Stimulated activated CD8-positive, alpha-beta memory T cell treated with anti-CD3 and anti-CD28 coated beads, Interleukin-7, amount 100 ng/mL, for 48 hours (primary cell): ENCODE data around the gene UQCR11.
"Not testable (repeated sequence)": the region's sequence is repeated elsewhere in the genome, so short reads cannot be mapped to it uniquely, and the experiment has no call there.

Experiments
- DNase-seq, 2 donors: peaks; one replicate each; pipeline ENCODE4 v3.0.0-alpha.2; 2020; ENCODE audit warnings: low read depth in 1 of 2; ENCODE audit errors: extremely low read depth in 1 of 2

The UQCR11 gene

DNA sequence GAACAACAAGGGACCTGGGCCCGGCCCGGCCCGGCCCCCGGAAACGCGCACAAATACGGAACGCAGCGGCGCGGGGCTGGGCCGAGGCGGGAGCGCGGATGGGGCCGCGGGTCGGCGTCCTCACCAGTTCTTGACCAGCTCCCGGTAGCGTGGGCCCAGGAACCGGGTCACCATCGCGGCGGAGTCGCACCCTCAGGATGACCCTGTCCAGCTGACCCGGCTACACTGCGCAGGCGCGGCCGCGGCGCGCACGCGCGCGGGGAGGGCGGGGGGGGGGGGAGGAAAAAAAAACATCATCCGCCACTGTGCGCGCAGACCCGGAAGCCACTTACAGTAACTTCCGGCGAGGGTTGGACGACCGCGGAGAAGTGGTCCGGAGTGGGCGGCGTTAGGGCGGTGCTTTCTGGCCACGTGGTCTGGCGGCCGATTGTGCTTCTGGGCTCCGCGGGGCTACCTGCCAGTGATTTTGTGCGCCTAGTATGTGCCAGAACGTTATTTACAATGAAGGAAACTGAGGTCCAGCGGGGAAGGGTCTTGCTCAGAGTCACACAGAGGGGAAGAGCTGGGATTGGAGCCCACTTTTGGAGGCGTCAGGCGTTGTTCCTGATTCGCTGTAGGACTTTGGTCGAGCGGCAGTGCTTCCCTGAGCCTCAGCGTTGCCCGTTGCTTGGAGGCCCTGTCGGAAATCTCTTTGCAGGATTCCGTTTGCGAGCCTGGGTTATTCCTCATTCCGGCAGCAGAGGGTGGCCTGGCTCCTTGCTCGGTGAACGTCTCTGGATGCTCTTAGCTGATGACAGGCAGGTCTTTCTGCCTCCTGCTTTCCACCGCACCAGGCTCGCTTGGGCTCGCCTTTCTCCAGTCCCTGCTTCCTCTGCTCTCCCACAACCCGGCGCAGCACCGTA is at the start of gene UQCR11:
Gene UQCR11 (minus strand): TSS at position 227 of the 902 bp plus-strand sequence. CDS start 53 bp downstream, at position 174.
- DNase-seq, result peak; percentile 90 to 96

DNA sequence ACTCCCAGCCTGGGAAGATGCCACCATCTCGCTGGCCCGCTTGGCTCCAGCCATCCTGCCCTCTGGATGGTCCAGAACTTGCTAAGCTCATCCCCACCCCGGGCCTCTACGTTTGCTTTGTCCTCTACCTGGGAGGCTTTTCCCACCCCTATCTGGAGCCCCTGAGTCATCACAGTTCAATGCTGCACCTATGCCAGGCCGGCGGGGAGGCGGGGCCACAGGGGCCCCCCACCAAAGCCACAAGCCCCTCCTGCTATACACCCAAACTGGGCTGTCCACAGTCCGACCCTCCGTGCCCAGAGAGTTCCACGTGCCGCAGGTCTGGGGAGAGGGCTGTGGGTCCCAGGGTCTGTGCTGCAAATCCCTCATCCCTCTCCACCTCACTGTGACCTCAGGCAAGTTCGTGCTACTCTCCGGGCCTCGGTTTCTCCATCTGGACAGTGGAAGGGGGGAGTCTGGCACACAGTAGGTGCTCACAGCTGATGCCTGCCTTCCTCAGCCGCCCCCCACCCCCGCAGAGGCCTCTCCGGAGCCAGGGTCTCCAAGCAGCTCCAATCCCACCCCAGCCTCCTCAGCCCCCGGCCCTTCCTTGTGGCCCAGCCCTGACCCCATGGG is 49.0 kb upstream of the UQCR11 start:
- DNase-seq, result no peak

DNA sequence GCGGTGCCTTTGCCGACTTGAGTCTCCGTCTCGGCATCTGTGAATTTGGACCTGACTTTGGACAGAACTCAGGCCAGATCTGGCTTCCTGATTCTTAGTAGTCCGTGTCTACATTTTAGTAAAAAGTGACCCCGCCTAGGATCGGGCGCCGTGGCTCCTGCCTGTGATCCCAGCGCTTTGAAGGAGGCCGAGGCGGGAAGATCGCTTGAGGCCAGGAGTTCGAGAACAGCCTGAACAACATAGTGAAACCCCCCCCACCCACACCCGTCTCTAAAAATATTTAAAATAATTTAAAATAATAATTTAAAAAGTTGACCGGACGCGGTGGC is 48.0 kb upstream of the UQCR11 start:
- DNase-seq, result no peak

DNA sequence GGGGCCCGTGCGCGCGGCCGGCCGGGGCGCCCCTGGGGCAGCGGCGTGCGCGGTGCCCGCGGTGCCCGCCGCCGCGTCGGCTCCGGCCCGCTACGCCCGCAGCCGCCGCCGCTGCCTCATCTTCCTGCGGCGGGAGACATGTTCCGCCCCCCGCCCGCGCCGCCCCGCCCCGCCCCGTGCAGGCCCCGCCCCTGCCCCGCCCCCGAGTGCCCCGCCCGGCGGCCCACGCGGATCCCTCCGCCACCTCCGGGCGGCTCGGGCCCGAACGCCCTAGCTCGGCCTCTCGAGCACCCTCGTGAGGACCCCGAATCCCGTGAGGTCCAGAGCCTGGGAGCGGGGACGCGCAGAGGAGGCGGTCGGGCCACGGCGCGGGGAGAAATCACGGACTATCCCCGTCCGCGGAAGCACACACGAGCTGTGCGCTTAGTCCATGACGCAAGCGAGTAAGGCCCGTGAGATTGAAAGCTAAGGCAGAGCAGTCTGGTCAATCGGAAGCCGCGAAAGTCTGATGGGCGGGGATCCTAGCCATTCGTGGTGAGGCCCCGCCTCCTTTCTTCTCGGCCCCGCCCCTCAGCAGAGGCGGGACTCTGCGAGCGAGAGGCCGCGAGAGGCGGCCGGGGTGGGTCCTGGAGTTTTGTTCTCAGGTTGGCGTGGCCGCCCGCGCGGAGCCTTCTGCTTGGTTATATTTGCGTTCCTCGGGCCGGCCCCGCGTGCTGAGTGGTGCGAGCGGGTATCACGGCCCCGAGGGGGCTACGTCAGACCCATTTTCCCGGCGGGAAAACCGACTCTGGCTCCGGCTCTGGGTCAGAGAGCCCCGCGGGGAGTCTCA is 47.4 kb upstream of the UQCR11 start, which contains the start of gene TCF3:
Gene TCF3 (minus strand): TSS at position 145 of the 829 bp plus-strand sequence. CDS start 2,367 bp downstream, outside the sequence.
- peak; percentile 94 to 98 for DNase-seq

DNA sequence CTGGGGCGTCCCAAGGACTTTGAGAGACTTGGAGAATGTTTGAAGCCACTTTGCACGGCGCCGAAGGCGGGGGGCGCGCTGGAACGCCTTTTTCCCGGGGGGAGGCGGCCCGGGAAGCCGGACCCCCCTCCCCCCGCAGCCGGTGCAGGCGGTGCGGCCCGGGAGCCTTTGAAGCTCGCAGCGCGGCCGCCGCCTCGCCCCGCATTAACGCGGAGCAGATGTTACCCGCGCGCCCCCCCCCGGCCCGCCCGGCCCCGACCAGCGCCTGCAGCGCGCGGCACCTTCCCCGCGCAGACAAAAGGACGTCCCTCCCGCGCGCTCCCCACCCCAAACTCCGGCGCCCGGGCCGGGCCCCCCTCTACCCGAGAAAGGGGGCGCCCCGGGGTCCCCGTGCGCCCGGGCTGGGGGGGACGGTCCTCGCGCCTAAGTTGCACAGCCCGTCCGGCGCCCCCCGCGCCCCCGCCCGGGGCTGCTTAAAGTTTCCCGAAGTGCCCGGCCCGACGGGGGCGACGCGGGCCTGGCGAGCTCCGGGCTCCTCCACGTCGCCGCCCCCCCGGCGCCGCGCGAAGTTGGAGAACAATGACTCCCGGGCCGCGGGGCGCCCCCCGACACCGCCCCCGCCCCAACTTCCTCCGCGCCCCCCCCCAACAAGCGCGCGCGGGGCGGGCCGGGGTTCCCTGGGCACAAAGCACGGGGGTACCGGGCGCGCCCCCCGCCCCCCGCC is 46.5 kb upstream of the UQCR11 start:
- DNase-seq, result no peak

DNA sequence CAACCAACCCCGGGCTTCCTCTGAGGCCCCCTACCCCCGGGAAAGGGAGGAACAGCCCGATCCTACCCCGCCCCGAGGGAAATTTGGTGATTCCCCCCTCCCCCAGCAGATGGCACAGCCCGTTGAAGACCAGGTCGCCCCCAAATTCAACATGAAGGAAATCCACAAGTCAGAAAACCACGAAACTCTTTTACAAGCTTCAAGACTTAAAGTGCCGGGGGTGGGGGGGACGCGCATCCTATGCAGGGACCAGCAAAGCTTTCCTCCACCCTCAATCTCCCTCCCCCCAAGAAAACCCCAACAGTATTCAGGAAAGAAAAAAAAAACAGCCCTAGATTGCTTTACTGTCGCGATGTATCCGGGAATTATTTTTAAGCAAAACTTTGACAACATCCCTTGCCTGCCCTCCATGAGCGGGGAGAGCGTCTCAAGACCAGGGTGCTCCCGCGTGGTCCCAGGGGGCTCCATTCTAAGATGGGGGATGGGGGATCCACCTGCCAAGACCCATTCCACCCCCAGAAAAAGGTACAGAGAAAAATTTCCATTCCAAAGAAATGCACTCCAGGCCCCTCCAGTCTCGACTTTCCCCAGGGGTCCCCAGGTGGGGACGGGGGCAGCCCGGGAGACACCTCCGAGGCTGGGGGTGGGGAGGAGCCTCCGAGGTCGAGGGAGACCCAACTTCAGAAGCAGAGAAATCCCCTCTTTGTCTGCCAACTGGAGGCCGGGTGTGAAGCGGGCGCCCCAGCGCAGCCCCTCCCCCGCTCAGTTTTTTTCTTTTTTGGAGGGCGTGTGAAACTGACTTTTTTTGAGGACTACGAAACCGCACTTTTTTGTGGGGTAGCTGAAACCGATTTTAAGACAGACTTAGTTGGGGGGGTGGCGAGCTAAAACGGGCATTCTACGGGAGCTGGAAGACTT is 45.6 kb upstream of the UQCR11 start:
- DNase-seq, result peak; percentile 47

DNA sequence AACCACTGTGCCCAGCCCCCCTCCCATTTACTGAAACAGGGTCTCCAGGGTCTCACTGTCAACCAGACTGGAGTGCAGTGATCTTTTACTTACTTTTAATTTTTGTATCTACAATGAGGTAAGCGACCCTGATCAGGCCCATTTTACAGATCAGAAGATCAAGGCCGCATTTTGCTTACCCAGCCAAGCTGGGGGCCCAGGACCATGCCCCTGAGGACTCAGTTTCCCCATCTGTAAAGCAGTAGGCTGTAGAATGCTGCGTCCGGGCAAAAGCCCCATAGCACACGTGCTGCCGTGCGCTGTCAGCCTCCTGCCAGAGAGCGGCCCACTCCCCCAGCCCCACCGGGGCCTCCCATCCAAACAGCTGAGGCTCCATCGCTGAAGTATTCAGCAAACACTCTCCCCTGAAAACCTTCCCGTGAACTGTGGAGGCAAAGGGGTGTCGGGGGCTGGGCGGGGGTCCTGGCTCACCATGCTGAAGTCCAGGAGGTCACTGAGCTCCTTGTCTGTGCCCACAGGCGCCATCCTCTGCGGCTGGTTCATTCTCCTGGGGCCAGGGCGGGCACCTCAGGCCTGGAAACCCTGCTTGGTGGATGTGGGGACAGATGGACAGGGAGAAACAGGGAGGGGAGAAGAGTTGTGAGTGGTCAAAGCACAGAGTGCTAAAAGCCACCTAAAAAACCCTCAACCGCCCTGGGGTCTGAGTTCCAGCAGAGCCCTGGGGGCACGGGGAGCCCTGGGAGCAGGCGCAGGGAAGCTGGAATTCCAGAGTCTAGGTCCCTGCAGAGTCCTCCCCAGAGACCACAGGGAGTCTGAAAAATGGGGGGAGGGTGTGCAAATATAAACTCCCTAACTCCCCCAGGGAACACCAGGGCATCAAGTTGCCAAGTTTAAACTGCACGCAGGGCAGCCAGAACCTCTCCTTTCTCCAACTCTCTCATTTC is 44.7 kb upstream of the UQCR11 start:
- DNase-seq, result no peak

DNA sequence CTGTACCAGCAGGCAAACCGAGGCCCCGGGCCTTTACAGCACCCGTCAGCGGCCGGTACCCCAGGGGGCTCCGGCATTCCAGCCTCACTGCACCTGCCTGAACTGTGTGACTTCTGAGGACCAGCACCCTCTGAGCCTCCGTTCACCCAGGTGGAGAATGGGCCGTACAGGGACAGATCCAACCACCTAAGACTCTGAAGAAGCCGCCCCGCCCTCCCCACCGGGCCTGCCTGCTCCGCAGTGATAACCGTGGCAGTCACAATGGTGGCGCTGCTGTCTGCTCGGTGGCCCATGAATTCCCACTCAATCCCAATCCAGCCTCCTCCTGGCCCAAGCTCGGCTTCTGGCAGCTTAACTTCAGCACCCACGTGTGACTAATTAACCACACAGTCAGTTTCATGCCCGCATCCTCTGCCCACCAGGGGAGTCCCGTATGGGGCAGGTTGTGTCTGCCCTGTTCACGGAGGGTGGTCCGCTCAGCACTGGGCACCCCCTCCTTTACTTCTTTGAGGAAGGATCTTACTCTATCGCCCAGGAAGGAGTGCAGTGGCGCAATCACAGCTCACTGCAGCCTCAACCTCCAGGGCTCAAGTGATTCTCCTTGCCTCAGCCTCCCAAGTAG is 43.8 kb upstream of the UQCR11 start:
- no peak for DNase-seq

DNA sequence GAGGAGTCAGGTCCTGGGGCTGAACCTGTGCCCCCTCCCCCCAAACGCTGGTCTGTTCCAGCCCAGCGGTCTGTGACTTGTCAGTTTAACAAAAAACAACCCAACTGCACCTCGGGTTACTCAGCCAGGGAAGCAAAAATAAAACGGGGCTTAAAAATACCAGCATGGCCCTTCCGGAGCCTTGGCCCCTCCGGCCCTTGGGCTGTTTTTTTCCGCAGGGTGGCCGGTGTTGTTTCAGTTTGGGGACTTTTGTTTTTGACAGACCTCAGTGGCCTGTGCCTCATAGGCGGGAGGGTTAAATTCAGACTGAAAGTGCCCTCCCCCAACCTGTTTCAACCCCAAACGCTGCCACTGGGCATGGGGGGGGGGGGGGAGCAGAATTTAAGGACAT is 43.2 kb upstream of the UQCR11 start:
- DNase-seq, result no peak

DNA sequence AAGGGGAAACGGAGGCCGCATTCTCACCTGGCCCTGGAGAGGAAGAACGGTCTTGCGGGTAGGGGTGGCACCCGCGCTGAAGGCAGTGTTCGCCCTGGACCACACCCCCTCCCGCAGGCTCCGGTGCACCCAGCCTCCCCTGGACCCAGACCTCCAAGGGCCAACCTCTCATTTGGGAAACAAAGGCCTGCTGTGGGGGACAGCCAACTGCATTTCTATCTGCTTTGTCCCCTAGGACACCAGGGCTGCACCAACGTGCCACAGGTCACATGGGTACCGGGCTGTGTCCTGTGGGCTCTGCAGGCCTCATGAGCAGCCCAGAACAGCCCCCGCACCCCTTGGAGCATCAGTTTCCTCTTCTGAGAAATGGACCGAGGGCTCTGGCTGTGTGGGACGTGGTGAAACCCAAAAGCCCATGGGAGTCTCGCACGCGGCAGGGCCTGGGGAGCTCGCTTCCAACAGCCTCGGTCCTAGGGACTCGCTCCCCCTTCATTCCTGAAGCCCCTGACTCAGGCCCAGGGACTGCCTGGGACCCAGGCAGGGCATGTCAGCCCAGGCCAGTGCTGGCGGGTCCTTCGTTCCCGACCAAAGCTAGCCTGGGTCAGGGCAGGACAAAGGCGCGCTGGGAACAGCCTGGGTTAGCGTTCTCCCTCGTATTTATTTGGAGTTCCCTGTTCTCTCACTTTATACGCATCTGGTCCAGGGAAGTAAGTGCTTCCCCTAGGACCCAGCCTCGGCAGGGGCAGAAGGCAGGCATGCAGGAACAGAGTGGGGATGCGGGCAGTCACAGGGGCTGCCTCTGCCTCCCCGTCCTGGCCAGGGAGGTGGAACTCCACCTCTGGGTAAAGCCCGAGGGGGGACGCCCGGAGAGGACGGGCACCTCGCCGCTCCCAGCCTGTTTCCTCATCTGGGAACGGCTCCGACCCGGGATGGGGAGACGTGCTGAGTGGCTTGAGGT is 42.5 kb upstream of the UQCR11 start:
- DNase-seq, result no peak

DNA sequence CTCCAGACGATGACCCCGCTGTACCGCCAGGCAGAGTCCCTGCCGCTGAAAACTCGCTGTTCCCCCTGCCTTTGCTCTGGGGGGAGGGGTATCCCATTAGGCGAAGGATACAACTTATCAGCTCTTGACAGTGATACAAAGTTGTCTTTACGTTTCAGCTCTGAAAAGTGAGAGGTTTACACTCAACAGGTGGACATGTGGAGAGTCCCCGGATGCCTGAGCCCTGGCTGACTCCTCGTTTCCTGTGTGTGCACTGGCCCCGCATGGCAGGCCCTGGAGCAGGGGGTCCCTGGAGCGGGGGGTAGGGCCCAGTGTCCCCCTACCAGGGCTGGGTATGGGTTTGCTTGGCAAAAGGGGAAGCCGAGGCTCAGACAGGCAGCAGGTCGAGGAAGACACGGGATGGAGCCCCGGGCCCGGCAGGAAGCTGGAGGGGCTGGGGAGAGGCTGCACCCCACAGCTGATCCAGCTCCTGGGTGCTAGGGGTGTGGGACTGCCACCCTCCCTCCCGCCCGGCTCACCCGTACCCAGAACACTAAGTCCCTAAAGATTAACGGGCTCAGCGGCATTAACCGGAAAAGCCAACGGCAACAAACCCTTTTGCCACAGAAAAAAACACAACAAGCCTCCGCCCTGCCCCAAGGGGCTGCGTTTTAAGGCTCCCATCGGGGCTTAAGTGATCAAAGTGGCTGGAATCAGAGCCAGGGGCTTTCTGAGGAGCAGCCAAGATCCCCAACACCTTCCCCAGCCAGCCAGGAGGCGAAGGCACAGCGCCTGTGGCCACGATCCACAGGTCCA is 41.6 kb upstream of the UQCR11 start:
- no peak for DNase-seq

DNA sequence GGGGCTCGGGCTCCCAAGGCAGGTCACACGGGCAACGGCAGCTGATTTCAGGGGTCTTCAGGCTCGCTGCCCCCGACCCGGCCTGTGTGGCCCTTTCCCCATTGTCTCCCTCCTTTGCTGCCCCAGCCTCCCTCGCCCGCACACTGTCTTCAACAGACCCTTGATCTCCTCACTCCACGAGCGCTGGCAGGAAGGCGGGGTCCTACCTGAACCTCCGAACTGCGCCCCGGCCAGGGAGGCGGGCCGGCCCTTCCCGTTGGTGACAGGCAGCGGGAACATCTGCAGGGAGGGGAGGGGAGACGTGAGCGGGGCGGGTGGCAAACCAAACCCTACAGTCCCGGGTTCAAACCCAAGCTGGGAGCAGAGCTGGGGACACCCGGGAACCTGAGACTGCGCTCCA is 40.9 kb upstream of the UQCR11 start:
- no peak for DNase-seq

DNA sequence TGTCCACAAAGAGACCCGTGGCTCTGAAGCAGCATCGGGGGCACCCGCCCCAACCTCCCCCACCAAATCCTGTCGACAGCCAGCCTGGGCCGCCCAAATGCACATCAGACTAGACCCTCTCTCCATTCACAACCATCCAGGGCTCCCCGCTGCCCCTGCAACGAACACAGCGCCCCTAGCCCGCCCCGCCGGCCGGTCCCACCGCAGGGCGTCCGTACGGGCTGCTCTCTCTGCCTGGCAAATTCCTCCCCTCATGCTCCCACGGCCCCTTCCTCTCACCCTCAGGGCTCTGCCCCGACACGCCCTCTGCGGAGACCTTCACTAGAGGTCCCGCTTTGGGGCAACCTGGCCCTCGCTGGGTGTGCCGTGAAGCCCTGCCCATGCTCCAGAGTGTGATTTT is 40.0 kb upstream of the UQCR11 start:
- DNase-seq, result no peak

DNA sequence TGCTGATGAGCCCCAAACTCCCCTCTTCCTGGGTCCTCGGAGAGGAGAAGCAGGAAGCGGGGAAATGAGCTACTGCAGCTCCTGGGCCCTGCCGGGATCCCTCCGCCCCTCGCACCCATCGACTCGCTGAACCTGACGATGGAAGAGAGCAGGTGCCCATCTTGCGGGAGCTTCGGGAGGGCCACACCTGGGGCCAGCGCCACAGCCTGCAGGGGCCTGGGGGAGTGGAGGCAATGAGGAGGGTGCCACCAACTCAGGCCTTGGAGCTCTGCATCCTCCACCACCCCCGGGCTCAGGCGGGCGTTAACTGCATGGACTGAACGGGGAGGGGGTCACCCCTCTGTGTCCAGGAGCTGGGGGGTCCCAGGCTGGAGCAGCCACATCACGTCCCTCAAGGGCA is 38.8 kb upstream of the UQCR11 start:
- DNase-seq, result no peak

DNA sequence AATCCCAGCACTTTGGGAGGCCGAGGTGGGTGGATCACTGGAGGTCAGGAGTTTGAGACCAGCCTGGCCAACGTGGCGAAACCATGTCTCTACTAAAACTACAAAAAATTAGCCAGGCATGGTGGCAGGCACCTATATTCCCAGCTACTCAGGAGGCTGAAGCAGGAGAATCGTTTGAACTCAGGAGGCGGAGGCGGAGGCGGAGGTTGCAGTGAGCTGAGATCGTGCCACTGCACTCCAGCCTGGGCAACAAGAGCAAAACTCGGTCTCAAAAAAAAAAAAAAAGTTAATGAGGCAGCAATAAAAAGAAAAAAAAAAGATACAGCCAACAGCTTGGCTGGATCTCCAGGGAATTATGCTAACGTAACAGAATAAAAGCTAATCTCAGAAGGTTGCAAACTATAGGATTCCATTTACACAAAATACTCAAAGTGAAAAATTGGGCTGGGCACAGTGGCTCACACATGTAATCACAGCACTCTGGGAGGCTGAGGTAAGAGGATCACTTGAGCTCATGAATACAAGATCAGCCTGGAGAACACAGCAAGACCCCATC is 35.7 kb upstream of the UQCR11 start:
- DNase-seq, result not testable (repeated sequence)
